Sigmoid colon (tissue), 4 donors: ENCODE data around the gene NDOR1.

Experiments used
- EP300 ChIP-seq, 4 donors: sonication (generic); formaldehyde crosslinking; IDR thresholded peaks; one replicate each; pipeline ENCODE4 v1.6.1; 2017; ENCODE audit warnings: antibody characterized with exemption in 4 of 4
- POLR2A ChIP-seq, 2 donors: fragments of 450-650 bp; IDR thresholded peaks; one replicate each; pipeline ENCODE4 v1.6.1; 2016; ENCODE audit warnings: antibody characterized with exemption in 2 of 2, mild to moderate bottlenecking in 2 of 2, moderate library complexity in 2 of 2
- POLR2AphosphoS5 ChIP-seq, 4 donors: sonication (generic); formaldehyde crosslinking; IDR thresholded peaks; one replicate each; pipeline ENCODE4 v1.6.1; 2017; ENCODE audit warnings: antibody characterized with exemption in 4 of 4
- TF ChIP-seq, protein P1 (sequence below), 4 experiments: fragments of 450-650 bp in 3 of 4; fragments of 200-600 bp in 1 of 4; IDR thresholded peaks; one replicate each; pipeline ENCODE4 v1.5.1; 2016 to 2019; ENCODE audit warnings: antibody characterized with exemption in 4 of 4, mild to moderate bottlenecking in 3 of 4, moderate library complexity in 2 of 4

DNA sequence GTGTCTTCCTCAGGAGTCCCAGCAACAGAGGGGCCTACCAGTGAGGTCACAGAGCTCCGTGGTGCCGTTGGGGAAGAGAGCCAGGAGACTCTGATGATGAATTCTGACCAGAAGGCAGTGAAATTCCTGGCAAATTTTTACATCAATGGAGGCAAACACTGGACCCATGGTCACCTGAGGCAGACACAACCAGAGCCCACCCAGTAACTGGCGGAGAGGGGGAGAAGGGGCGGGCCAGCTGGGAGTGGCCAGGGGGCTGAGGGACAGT is 45.6 kb downstream of the NDOR1 start, which contains the start of gene STPG3:
- TF ChIP-seq EP300 (IDR thresholded peaks at IDR 0.05) = no peak
- no peak for TF ChIP-seq POLR2AphosphoS5 (IDR thresholded peaks at IDR 0.05)
- TF ChIP-seq, protein P1, sequence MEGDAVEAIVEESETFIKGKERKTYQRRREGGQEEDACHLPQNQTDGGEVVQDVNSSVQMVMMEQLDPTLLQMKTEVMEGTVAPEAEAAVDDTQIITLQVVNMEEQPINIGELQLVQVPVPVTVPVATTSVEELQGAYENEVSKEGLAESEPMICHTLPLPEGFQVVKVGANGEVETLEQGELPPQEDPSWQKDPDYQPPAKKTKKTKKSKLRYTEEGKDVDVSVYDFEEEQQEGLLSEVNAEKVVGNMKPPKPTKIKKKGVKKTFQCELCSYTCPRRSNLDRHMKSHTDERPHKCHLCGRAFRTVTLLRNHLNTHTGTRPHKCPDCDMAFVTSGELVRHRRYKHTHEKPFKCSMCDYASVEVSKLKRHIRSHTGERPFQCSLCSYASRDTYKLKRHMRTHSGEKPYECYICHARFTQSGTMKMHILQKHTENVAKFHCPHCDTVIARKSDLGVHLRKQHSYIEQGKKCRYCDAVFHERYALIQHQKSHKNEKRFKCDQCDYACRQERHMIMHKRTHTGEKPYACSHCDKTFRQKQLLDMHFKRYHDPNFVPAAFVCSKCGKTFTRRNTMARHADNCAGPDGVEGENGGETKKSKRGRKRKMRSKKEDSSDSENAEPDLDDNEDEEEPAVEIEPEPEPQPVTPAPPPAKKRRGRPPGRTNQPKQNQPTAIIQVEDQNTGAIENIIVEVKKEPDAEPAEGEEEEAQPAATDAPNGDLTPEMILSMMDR (IDR thresholded peaks at IDR 0.05) = no peak
- no peak for TF ChIP-seq POLR2A (IDR thresholded peaks at IDR 0.05)
